Panc1 (cell line): ENCODE results near the gene MGMT. TPM values are rescaled to one million over a fixed set of nuclear protein-coding genes. Genes with fewer than 3 reads are reported as not detected.

Experiments used
- ATAC-seq: fragments of 200-7000 bp; cut with Tn5 transposase; 2 replicates; pipeline ENCODE4 v1.9.1; 2020; ENCODE audit warnings: mild to moderate bottlenecking, moderate library complexity
- BruUV-seq: library from RNA; stranded (reverse); fragments of 400-500 nt; replicated peaks from 2 replicates; lab custom pipeline; 2021; lab: Mats Ljungman, UMichigan
- CTCF ChIA-PET: fragments of 300-600 bp; sonication (Branson Sonifier 250); formaldehyde crosslinking; loops from one replicate; lab custom pipeline; 2022; ENCODE audit warnings: antibody characterized with exemption; lab: Charles Lee
- POLR2A ChIA-PET: fragments of 300-600 bp; sonication (Branson Sonifier 250); formaldehyde crosslinking; loops from one replicate; lab custom pipeline; 2022; ENCODE audit warnings: antibody characterized with exemption; lab: Charles Lee
- DNase-seq: peaks from one replicate; pipeline ENCODE4 v3.0.0-alpha.2; 2010; ENCODE audit warnings: low read depth, low spot score
- H3K27ac ChIP-seq: 2 replicates; pipeline ENCODE4 v1.5.1; 2011; ENCODE audit warnings: mild to moderate bottlenecking, low read length, inconsistent platforms
- H3K27me3 ChIP-seq: fragments of 200-500 bp; sonication (Bioruptor generic); 2 replicates; pipeline ENCODE4 v1.6.0; 2014; ENCODE audit warnings: low read length, inconsistent platforms; ENCODE audit not compliant: control insufficient read depth, insufficient read depth
- H3K36me3 ChIP-seq: fragments of 200-500 bp; sonication (Bioruptor generic); 2 replicates; pipeline ENCODE4 v1.5.1; 2014; ENCODE audit warnings: inconsistent platforms, mild to moderate bottlenecking, low read length, moderate library complexity; ENCODE audit not compliant: control insufficient read depth, insufficient read depth
- H3K4me1 ChIP-seq: 2 replicates; pipeline ENCODE4 v1.5.1; 2011; ENCODE audit warnings: inconsistent platforms, mild to moderate bottlenecking, low read length, moderate library complexity; ENCODE audit not compliant: control insufficient read depth, insufficient read depth
- H3K4me3 ChIP-seq, 2 experiments: 2 replicates each; pipeline ENCODE4 v1.5.1; 2011 to 2012; ENCODE audit warnings: low read depth in 2 of 2, low read length in 2 of 2, mild to moderate bottlenecking in 2 of 2, inconsistent platforms in 1 of 2, moderate library complexity in 1 of 2
- H3K9me3 ChIP-seq: fragments of 200-500 bp; sonication (Bioruptor generic); 2 replicates; pipeline ENCODE4 v1.5.1; 2014; ENCODE audit warnings: low read depth, mild to moderate bottlenecking, inconsistent platforms, low read length, moderate library complexity; ENCODE audit not compliant: control insufficient read depth, insufficient read depth
- CTCF ChIP-seq: fragments of 450-650 bp; IDR thresholded peaks from 2 replicates; pipeline ENCODE4 v1.5.1; 2017; ENCODE audit warnings: mild to moderate bottlenecking
- POLR2AphosphoS5 ChIP-seq: IDR thresholded peaks from 2 replicates; pipeline ENCODE4 v1.6.1; 2012; ENCODE audit warnings: mild to moderate bottlenecking, low read depth, low read length, moderate library complexity
- REST ChIP-seq, 2 experiments: IDR thresholded peaks; 2 replicates each; pipeline ENCODE4 v1.6.1; 2011 to 2012; ENCODE audit warnings: low read depth in 2 of 2, control low read depth in 1 of 2, low read length in 1 of 2, mild to moderate bottlenecking in 1 of 2, moderate library complexity in 1 of 2; ENCODE audit not compliant: insufficient read depth in 1 of 2
- SIN3A ChIP-seq: IDR thresholded peaks from 2 replicates; pipeline ENCODE4 v1.6.1; 2012; ENCODE audit warnings: low read depth, mild to moderate bottlenecking, low read length, moderate library complexity, borderline replicate concordance; ENCODE audit not compliant: insufficient read depth
- TCF7L2 ChIP-seq: IDR thresholded peaks from 2 replicates; pipeline ENCODE4 v1.6.1; 2011; ENCODE audit warnings: mild to moderate bottlenecking, low read depth, low read length, inconsistent platforms
- in situ Hi-C: cut with HindIII; loops from 2 replicates; pipeline ENCODE4 v1.10.0; 2016; ENCODE audit warnings: low sequenced_read_pairs, low pct_unique_long_range_greater_than_20kb
- intact Hi-C: fragments of 100-400 bp; cut with micrococcal nuclease; formaldehyde crosslinking; loops from one replicate; pipeline ENCODE4 v1.10.0; 2022; ENCODE audit not compliant: unreplicated experiment
- total RNA-seq: library from RNA; stranded (reverse); gene quantifications from one replicate; pipeline ENCODE4 v1.2.1, GENCODE V29; 2021; ENCODE audit not compliant: unreplicated experiment

MGMT gene
- total RNA-seq, 1 experiment from 2014 or later = 27.3 TPM

GRCh38 chr10:129678186-129678585 is 211.1 kb downstream of the MGMT start:
- TF ChIP-seq SIN3A (no peak), CTCF (no peak), REST (IDR thresholded peaks at IDR 0.05; ENCODE audit: insufficient read depth in 1 of 2, low read depth in 2 of 2, low read length in 1 of 2) (no peak), POLR2AphosphoS5 (no peak), TCF7L2 (no peak)
- no peaks in the 10 kb centered on the region for H3K4me1 ChIP-seq
- DNase-seq (no peak), ATAC-seq (no peak)
- no peaks in the 10 kb centered on the region for H3K27me3 ChIP-seq
- ChIA-PET POLR2A (no interaction called here), CTCF (no interaction called here)
- no TSS peak for BruUV-seq
- H3K36me3 ChIP-seq = no peaks in the 10 kb centered on the region
- intact Hi-C loops (no loop called here), in situ Hi-C loops (no loop called here)
- H3K9me3 ChIP-seq = no peaks in the 10 kb centered on the region
- no peak overlapping the region for H3K4me3 ChIP-seq
- no peak overlapping the region for H3K27ac ChIP-seq

- DNase-seq (no peak), ATAC-seq (no peak)
- H3K27ac ChIP-seq = no peak overlapping the region
- no peaks in the 10 kb centered on the region for H3K9me3 ChIP-seq
- CTCF ChIA-PET = no interaction called here
- POLR2A ChIA-PET = no interaction called here
- H3K4me1 ChIP-seq = no peaks in the 10 kb centered on the region
- in situ Hi-C loops = no loop called here
- no peaks in the 10 kb centered on the region for H3K27me3 ChIP-seq
- H3K36me3 ChIP-seq = no peaks in the 10 kb centered on the region
- no peak overlapping the region for H3K4me3 ChIP-seq
- intact Hi-C loops = no loop called here
- no peak for TF ChIP-seq CTCF
- no peak for TF ChIP-seq SIN3A
- TF ChIP-seq POLR2AphosphoS5 = no peak
- no peak for TF ChIP-seq REST (IDR thresholded peaks at IDR 0.05; ENCODE audit: insufficient read depth in 1 of 2, low read depth in 2 of 2, low read length in 1 of 2)
- TF ChIP-seq TCF7L2 = no peak
- no TSS peak for BruUV-seq
Measured at GRCh38 chr10:129679207-129679606, 212.2 kb downstream of the MGMT start.
